GM19043 (cell line): ENCODE data around the gene KRTAP10-10.
"Not testable (repeated sequence)": the region's sequence is repeated elsewhere in the genome, so short reads cannot be mapped to it uniquely, and the experiment has no call there.

ENCODE experiments used
- ATAC-seq: cut with Tn5 transposase; IDR thresholded peaks from one replicate; pipeline ENCODE4 v1.9.1; 2021; ENCODE audit warnings: low read depth; ENCODE audit not compliant: unreplicated experiment

KRTAP10-10 gene

DNA sequence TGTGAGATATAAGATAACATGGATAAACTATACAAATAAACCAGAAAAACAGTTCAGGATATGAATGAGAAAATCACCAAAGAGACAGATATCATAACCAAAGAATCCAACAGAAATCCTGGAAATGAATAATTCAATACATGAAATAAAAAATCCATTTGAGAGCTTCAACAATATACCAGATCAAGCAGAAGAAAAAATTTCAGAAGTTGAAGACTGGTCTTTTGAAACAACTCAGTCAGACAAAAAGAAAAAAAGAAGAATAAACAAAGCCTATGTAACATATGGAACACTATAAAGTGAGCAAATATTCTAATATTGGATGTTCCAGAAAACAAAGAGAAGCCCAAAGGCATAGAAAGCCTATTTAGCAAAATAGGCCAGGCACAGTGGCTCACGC lies 34.8 kb downstream of the KRTAP10-10 start:
- no peak for ATAC-seq

DNA sequence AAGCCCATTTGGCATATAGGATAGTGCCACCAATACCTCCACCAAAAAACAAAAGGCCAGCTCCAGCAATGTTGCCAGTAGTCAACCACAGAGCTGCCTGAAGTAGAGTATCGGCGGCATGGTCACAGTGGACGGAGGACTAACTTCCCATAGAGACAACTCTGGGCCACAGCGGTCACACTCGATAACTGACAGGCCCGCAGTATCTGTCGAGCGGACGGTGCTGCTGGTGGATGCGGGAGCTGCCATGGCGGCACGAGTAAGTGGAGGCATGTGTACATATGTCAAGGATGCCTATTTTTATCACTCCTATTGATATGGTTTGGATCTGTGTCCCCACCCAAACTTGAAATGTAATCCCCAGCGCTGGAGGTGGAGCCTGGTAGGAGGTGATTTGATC lies 40.7 kb downstream of the KRTAP10-10 start:
- ATAC-seq = no peak

DNA sequence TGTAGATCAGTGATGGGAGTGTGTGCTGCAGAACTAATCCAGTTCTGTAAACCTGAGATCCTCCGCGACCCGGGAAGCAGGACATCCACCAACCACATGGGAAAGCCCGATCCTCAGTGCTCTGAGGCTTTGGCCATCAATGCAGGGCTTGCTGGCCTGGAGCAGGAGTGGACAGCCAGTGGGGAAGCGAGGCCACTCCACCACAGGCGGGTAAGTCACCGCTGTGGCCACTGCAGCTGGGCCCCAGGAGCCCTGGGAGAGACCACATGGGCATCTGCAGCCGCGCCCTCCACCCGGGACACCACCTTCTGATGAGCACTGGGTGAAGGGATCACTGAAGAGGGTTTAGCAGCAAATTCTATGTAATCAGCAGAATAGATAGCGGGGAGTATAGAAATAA lies 44.0 kb downstream of the KRTAP10-10 start:
- no peak for ATAC-seq

DNA sequence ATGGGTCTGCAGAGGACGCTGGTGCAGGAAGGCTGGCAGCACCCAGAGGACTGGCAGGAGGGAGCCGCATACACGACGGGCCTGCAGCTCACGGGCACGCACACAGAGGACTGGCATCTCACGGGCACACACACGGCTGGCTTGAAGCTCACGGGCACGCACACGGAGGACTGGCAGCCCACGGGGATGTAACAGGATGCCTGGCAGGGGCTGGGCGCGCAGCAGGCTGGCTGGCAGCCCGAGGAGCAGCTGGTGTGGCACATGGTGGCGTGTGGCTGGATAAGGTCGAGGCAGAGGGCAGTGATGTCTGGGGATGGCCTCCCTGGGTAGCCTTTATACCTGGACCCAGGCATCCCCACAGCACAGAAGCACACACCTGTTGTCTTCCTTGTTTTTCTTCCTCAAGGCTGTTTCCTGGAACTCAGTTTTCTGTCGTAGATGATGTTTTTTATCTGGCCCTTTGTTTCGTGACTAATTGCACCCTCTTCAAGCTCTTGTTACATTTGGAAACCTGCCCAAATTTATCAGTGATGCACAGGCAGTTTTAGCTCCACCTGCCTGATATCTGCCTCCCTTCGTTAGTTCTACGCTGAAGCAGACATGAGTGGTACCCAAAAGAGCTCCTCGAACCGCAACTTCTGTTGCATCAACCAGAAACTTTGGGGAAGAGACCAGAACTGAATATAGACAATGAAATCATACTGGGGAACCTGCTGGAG lies 44.9 kb downstream of the KRTAP10-10 start, which contains the start of gene KRTAP12-1:
Gene KRTAP12-1, minus strand, starts transcription at position 303 of the 719 bp plus-strand sequence. Its CDS starts 40 bp downstream, at position 263.
- no peak for ATAC-seq

DNA sequence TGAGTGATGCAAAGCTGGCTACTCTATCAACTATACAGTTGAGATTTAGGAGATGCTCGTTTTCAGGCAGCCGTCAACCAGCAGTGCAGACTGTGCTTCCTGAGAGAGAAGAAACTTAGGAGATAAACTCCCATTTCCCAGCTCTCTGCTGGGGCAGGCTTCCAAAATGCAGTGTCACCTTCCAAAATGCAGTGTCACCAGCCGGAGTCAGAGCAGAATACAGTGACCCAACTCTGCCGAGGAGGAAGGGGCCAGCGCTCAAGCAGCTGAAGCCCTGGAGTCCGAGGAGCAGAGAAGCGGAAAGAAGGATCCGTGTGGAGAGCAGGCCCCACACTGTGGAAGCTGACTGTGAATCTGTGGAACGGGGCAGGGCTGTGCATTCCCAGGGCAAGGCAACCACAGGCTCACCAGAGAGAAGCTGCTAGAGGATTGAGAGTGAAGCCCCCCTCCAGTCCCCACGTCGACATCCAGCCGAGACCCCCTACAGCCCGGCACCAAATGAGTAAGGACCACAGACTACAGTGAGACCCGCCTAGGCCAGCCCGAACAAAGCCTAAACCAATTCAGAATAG lies 45.5 kb downstream of the KRTAP10-10 start:
- ATAC-seq = no peak

DNA sequence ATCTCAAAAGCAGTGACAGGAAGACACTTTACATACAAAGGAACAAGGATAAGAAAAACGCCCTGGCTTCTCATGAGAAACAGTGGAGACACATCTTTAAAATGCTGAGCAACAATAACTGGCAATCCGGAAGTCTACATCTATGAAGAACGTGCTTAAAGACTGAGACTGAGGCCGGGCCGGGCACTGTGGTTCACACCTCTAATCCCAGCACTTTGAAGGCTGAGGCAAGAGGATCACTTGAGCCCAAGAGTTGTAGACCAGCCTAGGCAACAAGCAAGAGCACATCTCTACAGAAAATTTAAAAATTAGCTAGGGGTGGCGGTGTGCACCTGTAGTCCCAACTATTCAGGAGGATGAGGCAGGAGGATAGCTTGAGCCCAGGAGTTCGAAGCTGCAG lies 46.9 kb downstream of the KRTAP10-10 start:
- ATAC-seq = no peak

DNA sequence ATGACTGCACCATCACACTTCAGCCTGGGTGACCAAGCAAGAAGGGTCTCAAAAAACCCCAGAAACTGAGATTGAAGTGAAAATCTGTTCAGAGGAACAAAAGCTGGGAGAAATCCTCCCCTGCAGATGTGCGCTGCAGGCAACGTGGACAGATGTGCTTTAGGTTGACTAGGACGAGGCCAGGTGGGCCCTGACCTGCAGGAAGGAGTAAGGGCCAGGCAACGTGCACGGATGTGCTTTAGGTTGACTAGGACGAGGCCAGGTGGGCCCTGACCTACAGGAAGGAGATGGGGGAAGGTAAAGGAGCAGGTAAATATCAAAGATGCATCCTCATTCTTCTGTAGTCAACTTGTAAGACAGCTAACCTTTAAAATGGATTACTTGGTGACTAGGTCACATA lies 47.3 kb downstream of the KRTAP10-10 start:
- ATAC-seq = no peak

DNA sequence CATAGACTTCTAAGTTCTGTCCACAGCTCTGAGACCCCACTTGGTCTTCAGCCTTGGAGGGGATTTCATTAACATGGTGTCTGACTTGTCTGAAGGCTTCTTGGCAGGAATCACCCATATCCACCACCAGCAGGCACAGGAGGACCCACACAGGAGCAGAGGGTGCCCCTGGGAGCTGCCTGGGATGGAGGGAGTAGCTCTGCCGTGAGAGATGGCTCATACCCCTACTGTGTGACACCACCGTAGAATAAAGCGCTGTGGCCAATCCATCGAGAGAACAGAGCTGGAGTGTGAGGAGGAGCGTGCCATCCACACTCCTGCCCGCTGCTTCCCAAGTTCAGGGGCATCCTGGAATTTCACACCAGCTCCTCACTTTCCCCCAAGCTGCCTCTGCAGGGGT lies 47.9 kb downstream of the KRTAP10-10 start:
- not testable (repeated sequence) for ATAC-seq

DNA sequence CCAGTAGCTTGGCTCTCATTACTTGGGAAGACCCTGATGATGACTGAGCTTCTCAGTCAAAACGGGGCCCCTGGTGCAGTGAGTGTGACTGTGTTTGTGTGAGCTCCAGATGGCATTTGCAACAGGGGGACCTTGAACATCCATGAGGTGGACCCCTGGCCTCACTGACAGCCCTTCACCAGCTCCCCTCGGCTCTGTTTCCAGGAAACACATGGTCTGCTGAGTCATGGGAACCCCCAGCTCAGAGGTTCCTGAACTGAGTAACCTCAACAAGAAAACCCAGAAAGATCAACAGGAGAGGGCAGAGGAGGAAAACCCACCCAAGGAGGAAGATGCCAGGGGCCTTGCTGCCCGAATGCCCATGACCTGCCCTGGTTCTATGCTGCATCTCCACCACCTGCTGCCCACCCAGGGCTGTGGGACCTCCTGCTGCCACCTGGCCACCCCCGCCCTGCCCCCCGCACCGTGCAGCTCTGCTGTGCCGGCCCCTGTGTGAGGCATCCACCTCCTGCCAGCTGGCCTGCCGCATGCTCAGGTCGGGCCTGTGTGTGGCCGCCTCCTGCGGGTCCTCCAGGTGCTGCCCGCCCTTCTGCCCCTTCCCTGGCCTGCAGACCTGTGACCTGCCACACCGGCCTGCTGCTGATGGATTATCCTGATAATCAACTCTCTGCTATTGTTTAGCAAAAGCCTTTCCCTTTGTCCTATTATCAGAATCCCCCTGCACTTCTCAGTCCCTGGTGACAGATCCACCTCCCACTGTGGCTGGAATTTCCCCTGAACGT lies 49.0 kb downstream of the KRTAP10-10 start:
- ATAC-seq = no peak

DNA sequence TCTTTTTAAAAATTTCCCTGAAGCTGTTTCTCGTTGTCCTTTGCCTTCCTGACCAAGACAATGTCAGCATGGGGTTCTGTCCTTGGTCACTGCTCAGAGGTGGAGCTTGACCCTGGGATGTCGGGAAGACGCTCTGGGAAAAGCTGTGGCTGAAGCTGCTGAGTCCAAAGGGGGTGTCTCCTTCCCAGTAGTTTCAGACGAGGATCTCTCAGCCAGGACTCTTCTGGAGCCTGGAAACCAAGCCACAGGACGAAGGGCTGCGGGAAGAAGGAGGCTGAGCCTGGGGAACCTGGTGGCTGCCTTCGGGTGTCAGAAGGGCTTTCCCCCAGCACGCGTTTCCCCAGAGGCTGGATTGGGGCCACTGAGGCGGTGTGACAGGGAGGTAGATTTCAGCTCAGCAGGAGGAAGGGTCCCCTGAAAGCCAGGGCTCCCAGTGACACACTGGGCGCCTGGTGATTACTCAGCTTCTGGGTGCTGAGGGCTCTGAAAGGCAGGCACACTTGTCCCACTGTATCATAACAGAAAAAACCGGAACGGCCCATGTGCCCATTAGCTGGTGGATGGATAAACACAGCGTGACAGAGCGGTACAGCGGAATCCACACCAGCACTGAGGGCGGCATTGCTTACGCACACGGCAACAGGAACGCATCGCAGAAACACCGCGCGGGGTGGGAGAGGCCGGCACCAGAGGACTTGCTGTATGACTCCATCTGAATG lies 49.8 kb downstream of the KRTAP10-10 start:
- ATAC-seq = no peak

DNA sequence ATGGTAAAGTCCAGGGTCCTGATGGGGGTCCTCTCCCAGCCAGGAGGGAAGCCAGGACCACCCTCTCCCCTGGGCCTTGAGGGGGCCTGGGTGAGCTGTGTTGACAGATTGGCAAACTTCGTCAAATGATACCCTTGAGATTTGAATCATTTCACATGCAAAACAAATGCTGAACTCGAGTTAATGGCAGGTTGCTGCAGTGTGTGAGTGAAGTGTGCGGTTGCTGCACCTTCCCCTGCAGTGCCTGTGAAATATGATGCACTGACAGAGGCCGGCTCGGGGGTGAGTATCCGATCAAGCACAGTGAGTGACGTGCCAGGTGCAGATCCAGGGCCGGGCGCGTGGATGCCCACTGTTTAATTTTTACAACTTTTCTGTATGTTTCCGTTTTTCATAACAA lies 50.5 kb downstream of the KRTAP10-10 start:
- ATAC-seq = no peak
